ENCODE results near the gene SLCO3A1. TPM values are rescaled to one million over a fixed set of nuclear protein-coding genes. Genes with fewer than 3 reads are reported as not detected.

Gene SLCO3A1
- total RNA-seq, 1 donor from 2014 or later, result 23.6 TPM

DNA sequence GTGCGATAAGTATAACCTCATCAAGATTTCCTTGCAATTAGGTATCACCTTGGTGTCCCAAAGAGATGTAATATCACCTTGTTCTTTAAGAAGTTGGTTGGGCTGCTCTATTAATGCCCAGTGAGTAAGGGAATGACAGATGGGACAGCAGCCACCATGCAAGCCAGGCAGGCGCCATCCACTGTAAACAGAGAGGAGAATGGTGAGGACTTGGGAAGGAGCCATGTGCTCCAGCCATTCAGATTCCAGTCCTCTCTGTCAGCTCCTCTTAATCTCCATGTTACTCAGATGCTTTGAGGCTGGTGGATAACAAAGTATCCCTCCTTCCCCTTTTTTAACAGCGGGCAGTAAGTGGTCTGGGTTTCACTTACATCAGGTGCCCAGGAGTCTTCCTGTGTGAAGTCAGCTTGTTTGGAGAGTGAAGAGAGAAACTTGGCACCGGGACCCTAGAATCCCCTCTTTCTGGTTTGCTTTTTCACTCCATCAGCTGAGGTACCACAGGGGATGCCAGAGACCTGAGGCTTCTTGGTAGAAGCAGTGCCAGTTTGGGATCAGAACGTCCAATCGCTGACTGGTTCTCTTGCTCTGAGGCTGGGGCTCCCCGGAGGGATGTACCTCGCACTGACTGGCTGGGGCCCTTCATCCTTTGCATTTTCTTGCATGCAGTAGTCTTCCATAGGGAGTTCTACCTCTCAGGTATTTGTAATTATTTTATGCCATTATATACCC is 29.5 kb downstream of the SLCO3A1 start:
- ATAC-seq, result no peak

DNA sequence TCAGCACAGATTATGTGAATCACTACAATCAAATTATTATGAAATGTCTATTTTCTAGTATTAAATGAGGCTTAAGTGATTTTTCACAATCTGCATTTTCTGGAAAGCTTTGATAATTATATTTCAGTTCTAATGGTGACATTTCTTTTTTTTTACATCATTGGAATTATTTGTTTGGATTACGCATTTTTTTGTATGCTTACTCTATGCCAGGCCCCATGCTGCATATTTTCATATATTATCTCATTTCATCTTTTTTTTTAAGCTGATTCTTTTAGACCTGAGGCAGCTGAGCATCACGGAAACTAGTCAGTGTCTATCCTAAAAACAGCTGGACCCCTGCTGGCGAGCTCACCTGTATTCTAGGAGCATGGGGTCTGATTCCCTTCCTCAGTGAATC is 31.1 kb downstream of the SLCO3A1 start:
- no peak for ATAC-seq

DNA sequence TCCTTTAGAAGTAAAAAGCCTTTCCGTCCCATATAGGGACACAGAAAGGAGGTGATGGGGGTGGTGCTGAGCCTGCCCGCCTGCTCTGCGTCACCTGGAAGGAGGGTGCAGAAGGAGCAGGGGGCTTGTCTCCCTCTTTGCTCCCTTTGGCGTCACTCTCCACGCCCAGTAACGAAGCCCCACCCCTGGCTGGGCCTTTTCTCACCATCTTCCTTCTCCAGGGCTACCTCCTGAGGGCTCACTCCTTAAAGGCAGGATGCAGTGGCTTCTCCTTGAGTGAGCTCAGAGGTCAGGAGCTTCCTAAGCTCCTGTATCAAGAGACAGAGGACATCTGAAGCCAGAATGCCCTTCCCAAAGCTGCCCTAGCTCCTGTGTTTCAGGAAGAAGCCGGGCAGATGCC is 31.5 kb downstream of the SLCO3A1 start:
- ATAC-seq, result no peak

DNA sequence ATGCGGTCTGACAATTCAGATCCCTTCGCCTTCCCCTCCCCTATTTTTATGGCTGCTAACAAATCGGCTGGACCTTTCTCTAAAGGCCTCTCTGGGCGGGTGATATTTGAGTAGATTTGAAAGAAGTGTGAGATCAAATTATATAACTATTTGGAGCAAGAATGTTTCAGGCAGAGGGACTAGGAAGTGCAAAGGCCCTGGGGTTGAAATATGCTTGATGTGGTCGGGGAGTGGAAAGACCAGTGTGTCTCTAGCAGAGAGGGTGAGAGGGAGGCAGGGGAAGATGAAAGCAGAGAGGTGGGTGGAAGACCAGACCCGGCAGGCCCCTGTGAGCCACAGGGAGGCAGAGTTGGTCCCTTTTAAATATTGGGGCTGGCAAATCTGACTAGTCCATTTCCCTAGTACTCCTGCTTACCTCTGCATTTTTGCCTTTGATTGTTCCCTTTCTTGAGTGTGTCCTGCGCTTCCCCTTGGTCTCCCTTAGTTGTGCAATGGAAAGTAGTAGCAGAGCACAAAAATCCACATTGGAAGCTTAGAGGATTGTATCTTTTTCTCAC is 32.3 kb downstream of the SLCO3A1 start:
- ATAC-seq, result no peak

DNA sequence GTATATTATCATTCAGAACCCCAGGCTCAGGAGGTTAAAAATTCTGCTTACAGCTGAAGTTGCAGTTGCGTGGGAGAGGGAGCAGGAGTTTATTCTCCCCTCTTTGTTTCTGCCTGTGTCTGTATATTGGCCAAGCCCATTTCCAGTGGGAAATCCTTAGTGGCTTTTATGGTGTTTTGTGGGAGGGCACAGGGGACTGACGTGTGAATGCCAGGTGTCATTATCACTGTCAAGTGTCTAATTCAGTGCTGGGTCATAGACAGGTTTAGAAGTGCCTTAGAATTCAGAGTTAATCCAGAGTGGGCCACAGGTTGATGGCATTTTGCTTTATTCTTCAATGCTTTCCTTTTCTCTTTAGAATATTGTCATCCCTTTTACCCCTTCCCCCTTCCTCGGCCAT is 33.4 kb downstream of the SLCO3A1 start:
- ATAC-seq, result no peak

DNA sequence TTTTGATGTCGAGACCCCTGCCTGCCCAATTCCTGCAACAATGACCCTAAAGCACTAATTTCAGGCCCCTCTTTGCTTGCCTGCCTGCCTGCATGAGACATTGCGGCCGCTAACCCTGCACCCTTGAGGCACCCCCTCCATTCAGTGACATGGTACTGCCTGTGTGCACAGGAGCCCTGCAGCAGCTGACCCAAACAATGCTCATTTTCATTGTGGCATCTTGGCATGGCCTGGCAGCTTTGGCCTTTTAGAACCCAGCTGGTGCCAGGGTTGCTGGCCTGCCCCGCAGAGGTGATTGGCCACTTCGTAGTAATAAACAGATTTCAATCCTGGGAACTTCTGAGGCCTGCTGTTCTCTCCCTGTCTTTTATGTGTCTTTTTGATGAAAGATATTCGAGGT is 33.8 kb downstream of the SLCO3A1 start:
- ATAC-seq, result no peak

DNA sequence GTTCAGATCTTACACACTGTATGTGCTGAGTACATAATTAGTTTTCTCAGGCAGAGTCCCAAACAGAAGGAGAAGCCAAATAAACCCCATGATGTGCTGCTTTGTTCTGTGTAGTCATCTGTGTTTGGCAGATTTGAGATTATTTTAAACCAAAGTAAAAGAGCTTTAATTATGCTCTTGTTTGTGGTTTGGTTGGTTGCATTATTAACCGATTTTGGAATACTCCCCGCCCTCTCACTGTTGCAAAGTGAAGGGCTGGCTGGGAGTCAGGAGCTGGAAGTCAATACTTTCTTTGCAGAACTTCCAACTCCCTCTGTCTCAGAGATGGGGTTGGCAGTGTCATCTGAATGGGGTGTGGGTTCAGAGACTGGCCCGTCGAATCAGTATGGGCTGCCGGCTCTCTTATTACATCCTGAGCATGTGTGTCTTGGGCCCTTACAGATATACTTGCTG is 34.4 kb downstream of the SLCO3A1 start:
- no peak for ATAC-seq

DNA sequence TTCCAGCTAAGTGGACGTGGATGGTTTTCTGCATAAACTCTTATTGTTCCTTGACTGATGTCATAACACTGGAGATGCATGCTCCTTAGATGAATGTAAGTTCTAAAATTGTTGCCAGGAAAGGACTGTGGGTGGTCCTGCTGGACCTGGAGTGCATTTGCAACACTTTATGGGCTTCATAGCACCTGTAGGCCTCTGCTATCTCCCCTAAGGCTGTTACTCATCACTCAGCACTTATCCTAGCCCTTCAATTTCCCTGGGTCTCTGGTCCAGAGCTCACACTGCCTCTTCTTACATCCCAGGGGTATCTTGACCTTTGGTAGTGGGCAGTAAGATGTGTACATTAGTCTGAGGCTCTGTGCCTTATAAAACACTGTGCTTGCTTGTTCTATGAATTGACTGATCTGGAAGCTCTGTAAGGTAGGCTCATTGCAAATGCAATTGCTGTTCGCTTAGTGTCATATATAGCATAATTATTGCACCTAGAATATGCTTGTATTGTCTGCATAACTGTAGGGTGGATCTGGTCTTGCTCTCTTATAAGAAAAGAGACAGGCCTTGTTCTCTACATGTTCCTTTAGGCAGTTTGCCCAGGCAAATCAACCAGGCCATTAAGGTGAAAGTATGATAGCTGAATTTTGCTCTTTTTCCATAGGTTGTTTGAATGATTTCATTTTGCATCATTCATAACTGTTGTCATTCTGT is 35.8 kb downstream of the SLCO3A1 start:
- ATAC-seq, result no peak

DNA sequence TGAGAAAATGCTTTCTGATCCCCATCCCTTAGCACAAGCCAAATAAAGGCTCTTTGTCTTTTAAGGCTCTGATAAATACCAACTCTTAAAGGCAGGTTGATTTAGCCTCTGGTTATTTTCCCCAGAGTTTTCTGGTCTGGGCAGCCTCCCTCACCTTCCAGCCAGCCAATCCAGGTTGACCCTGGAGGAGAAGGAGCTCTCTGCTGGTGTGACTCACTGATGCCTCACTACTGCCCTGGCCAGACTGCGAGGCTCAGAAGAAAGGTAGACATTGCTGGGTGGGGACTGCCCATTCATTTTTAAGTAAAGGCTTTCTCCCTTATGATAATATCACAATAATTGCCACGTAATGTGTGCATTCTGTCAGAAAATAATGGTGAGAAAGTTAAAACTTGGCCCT is 37.1 kb downstream of the SLCO3A1 start:
- peak; percentile 93 for ATAC-seq

DNA sequence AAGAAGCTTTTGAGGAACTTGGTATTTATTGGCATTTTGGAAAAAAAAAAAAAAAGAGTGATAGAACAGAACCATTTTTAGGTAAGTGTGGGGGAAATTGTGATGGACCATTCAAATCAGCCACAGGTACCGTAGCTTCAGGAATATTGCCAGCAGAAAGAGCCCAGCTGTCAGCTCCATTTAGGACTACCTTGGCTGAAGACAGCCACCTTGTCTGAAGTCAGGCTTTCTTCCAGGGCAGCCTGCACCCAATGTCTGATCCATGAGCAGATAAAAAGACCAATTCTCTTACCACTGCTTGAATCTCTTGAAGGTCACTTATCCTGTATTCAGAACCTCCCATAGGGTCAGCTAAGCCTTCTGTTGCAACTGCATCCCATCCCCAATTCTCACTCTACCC is 37.6 kb downstream of the SLCO3A1 start:
- no peak for ATAC-seq

DNA sequence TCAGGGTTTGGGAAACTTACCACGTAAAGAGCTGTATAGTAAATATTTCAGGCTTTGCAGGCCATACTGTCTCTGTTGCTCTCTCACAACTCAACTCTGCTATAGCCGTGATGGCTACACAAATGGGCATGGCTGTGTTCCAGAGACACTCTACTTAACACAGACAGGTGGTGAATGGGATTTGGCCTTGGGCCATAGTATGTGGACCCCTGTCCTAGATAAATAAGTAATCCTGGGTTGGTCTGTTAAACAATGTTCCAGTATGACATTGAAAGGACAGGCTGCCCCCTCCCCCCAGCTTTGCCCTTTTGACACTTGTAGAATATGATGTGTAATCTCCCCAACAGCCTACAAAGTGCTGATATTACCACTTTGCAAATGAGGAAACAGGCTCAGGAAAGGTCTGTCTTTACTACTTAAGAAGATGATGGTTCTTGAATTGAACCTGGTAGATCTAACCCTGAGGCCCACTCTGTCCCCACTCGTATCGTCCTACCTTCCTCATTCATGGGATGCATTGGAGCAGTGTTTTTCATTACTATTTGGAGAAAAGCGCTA is 38.4 kb downstream of the SLCO3A1 start:
- no peak for ATAC-seq

DNA sequence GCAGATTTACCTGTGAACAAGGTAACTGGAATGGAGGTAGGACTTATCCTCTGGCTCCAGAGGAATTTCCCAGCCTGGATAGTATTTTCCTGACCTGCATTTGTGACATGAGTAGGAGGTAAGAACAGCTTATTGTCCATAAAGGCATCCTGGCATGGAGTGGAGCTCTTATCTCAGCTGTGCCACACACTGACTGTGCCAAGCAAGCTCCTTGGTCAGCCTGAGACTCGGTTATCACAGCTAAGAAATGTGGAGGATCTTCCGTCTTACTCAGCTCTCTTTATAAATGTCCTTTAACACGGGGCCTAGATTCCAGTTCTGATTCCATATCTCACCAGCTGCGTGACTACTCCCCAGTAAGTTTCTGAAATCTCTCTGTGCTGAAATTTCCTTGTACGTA is 38.9 kb downstream of the SLCO3A1 start:
- ATAC-seq, result no peak

DNA sequence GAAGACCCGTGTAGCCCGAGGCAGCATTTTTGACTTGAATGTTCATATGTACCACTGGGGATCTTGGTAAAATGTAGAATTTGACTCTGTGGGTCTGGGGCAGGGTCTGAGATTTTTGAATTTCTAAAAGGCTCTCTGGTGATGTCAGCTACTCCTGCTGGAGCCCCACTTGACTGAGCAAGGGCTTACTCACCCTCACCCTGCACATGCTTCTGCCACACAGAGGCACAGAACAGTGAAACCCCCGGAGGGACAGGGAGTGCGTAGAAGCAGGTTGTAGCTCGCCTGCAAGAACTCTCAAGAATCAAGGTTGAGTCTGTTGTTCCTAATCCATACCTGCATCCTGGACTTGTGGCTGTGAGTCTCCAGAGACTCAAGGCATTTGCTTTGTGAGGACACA is 41.1 kb downstream of the SLCO3A1 start:
- ATAC-seq, result peak; percentile 91

DNA sequence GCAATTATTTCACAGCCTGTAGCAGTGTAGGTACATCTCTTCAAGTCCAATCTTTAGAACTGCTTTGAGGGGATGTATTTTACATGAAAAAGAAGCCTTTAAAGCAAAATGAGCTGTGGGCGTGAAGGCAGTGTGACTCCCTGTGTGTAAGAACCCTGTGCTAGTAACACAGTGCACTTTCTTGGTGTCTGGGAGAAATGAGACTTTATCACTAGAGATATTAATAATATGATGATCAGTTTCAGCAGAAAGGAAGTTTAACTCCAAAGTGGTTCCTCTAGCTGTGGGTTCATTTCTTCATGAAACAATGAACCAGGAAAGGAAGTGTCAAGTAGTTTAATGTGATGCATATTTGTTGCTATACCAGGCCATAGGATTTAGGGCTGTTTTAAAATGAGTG is 41.5 kb downstream of the SLCO3A1 start:
- no peak for ATAC-seq

DNA sequence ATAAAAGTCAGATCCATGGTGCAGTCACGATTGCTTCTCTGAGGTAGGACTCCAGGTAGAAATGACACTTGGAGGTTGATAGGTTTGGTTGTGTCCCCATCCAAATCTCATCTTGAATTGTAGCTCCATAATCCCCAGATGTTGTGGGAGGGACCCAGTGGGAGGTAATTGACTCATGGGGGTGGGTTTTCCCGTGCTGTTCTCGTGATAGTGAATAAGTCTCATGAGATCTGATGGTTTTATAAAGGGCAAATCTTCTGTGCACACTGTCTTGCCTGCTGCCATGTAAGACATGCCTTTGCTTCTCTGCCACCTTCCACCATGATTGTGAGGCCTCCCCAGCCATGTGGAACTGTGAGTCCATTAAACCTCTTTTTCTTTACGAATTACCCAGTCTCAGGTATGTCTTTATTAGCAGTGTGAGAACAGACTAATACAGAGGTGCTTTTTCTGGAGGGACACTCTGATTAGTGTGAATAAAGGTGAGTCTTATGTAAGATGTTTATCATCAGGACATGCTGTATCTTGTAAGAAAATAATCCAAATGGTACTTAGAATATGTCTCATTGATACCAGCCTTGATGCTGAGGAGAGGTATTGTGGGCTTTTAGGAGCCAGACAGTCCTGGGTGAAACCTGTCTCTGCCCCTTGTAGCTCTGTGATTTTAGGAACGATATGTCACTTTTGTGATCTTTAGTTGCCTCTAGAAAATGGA is 43.0 kb downstream of the SLCO3A1 start:
- ATAC-seq, result peak; percentile 49

DNA sequence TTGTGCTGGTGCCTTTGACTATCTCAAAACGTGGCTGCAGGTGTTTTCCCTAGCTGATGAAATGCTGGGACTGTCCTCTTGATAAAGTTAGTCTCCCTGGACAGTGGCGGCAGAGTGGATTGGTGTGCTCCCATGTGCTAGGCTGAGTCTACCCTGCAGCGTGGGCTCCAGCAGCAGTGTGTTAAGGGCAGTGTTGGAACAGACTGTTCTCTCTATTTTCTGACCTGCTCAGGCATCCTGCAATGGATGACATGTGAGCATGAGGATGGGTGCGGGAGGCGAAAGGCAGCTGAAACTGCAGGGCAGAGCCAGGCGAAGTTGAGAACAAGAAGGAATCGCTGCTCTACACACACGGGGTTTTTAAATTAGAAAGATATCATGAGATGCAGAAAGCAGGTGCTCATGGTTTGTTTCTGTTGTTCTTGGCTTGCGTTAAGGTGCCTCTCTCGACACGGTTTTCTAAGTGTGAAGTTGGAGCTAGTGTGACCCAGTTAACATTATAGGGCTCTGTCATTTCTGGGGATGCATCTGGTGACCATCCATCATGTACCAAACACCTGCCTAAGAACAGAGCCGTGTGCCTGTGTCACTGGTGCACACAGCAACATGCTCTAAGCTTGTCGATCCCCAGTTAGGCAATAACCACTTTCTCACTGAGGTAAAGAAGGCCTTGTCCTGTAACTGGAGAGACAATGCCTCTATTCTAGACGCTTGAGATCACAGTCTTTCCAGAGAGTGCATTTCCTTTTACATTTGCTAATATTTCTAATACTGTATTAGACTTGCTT is 44.3 kb downstream of the SLCO3A1 start:
- ATAC-seq, result no peak

DNA sequence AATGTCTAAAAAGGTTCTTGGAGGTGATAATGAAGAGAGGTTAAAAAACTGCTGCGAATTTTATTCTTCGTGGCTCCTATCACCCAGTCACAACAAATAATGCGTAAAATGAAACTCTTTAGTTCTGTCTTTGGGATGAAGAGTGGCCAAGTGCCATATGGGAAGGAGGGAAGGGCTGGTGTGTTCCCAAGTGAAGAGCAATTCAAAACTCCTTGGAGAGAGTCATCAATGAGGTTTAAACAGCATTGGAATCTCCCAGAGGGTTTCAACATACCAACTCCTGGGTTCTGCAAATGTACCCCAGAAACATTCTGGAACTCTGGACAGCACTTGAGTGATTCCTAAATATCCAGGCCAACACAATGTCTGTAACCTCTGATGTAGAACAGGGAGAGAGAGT is 45.3 kb downstream of the SLCO3A1 start:
- ATAC-seq, result no peak

DNA sequence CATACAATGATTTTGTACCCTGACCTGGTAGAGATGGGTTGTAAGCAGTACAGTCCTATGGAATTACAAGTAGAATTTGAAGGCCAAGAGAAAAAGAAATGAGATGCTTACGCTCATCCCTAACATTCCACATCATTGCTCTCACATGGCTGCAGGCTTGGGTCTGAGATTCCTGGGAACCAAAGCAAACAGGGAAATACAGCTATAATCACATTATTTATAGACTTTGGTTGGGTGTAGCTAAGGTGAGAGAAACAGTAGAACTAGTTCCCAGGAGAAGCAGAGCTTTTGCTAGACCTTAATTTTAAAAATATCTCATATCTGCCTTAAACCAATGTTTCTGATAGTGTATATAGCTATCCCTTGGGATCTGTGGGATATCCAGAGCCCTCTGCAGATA is 51.4 kb downstream of the SLCO3A1 start:
- no peak for ATAC-seq

DNA sequence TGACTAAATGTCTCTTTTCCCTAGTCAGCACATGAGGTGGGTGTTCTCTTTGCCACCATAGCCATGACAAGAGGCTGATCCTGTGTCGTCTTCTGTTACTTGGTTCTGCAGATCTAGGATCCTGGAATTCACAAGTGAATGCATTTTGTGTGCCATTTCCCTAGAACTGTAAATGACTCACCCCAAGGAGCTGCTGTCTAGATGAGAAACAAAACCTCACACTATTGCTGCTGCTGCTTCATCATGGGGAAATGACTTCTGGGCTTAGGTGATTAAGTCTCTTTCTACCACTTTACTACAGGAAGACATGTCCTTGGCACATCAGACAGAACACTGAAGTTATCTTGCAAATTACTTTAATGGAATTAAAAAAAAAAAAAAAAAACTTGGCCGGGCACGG is 54.9 kb downstream of the SLCO3A1 start:
- peak; percentile 87 for ATAC-seq

DNA sequence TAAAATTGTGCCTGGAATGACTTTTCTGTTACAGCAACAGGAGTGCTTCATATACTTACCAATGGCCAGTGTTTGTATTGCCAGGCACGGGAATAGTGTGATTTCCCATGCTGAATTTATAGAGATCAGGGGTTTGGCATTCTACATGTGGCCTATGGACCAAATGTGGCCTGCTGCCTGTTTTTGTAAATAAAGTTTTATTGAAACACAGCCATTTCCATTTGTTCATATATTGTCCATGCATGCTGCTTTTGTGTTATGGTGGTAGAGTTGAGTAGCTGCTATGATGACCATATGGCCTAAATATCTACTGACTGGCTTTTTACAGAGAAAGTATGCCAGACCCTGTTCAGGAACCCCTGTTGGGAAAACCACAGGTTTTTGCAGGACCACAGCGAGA is 55.6 kb downstream of the SLCO3A1 start:
- no peak for ATAC-seq

DNA sequence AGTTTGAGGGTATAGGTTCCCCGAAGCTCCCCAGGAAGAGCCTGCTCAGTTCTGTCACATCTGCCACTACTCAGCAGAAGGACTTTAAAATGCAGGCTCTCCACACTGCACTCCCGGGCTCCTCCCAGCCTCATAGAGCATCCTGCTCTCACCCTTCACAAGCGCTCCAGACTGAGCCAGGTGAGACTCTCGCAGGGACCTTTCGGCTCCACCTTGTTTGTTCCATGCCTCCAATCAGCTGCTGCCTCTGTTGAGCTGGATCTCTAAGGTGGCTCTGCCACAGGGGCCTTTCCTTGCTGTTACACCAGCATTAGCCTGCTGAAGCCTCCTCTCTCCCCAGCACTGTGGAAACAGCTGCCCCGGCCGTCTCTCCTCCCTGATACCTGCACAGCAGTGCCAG is 56.1 kb downstream of the SLCO3A1 start:
- ATAC-seq, result no peak

DNA sequence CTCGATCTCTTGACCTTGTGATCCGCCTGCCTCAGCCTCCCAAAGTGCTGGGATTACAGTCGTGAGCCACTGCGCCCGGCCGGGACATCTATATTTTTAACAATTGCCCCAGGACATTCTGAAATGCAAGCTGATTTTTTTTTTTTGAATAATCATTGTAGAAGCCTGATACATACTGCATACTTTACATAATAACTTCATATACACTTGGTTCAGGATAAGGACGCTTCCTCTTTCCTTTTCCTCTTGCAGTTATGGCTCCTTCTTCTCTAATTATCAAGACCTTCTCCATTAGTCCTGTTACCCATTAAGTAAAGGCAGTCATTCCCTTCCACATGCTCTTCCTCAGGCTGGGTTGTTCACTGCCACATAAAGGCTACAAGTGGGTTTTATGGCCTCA is 58.3 kb downstream of the SLCO3A1 start:
- no peak for ATAC-seq
